ENCODE data around the gene UBE2QL1. TPM values are rescaled to one million over a fixed set of nuclear protein-coding genes. Genes with fewer than 3 reads are reported as not detected.

Gene UBE2QL1
- total RNA-seq, 1 donor from 2014 or later, result not detected

- DNase-seq (ENCODE audit: extremely low spot score, unreplicated experiment), result no peak
- Mint-ChIP-seq H3K27ac (ENCODE audit: unreplicated experiment) (no peak overlapping the region), H3K4me3 (ENCODE audit: unreplicated experiment) (no peak overlapping the region), H3K27me3 (ENCODE audit: unreplicated experiment) (peaks cover 9% of the 10 kb centered on the region), H3K9me3 (ENCODE audit: unreplicated experiment) (no peaks in the 10 kb centered on the region), H3K36me3 (ENCODE audit: unreplicated experiment) (no peaks in the 10 kb centered on the region), H3K4me1 (ENCODE audit: unreplicated experiment) (no peaks in the 10 kb centered on the region)
- TF ChIP-seq CTCF (IDR thresholded peaks at IDR 0.05), result no peak
These were observed 44.5 kb upstream of the UBE2QL1 start for GRCh38 chr5:6404129-6404528.

DNA sequence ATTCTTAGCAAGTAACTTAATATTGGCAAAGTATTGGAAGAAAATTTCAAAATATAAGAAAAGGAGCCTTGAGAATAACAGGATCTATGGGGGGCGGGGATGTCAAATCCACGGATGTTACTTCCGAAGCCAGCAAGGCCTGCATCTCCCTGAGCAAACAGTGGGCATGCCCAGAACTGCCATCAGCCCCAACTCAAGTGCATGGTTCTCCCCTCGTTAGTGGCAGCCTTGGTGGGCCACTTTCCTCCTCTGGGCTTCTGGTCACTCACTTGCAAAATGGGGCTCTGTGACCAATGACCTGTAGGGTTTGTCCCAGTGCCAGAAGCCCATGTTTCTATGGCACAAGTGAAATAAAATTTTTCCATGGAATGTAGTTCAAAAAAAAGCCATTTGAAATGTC lies 43.1 kb upstream of the UBE2QL1 start:
- Mint-ChIP-seq H3K36me3 (ENCODE audit: unreplicated experiment) (no peaks in the 10 kb centered on the region), H3K4me1 (ENCODE audit: unreplicated experiment) (no peaks in the 10 kb centered on the region), H3K27ac (ENCODE audit: unreplicated experiment) (no peak overlapping the region), H3K4me3 (ENCODE audit: unreplicated experiment) (no peak overlapping the region), H3K9me3 (ENCODE audit: unreplicated experiment) (no peaks in the 10 kb centered on the region), H3K27me3 (ENCODE audit: unreplicated experiment) (no peaks in the 10 kb centered on the region)
- no peak for TF ChIP-seq CTCF (IDR thresholded peaks at IDR 0.05)
- peak; percentile 56 for DNase-seq (ENCODE audit: extremely low spot score, unreplicated experiment)

GRCh38 chr5:6407558-6408259 lies 41.0 kb upstream of the UBE2QL1 start:
- Mint-ChIP-seq H3K4me3 (ENCODE audit: unreplicated experiment) (no peak overlapping the region), H3K9me3 (ENCODE audit: unreplicated experiment) (no peaks in the 10 kb centered on the region), H3K36me3 (ENCODE audit: unreplicated experiment) (no peaks in the 10 kb centered on the region), H3K27me3 (ENCODE audit: unreplicated experiment) (no peaks in the 10 kb centered on the region), H3K27ac (ENCODE audit: unreplicated experiment) (no peak overlapping the region), H3K4me1 (ENCODE audit: unreplicated experiment) (no peaks in the 10 kb centered on the region)
- no peak for DNase-seq (ENCODE audit: extremely low spot score, unreplicated experiment)
- TF ChIP-seq CTCF (IDR thresholded peaks at IDR 0.05), result no peak

GRCh38 chr5:6408260-6408596 lies 40.4 kb upstream of the UBE2QL1 start:
- no peak for DNase-seq (ENCODE audit: extremely low spot score, unreplicated experiment)
- Mint-ChIP-seq H3K4me3 (ENCODE audit: unreplicated experiment) (no peak overlapping the region), H3K36me3 (ENCODE audit: unreplicated experiment) (no peaks in the 10 kb centered on the region), H3K27ac (ENCODE audit: unreplicated experiment) (no peak overlapping the region), H3K4me1 (ENCODE audit: unreplicated experiment) (no peaks in the 10 kb centered on the region), H3K9me3 (ENCODE audit: unreplicated experiment) (no peaks in the 10 kb centered on the region), H3K27me3 (ENCODE audit: unreplicated experiment) (no peaks in the 10 kb centered on the region)
- no peak for TF ChIP-seq CTCF (IDR thresholded peaks at IDR 0.05)

GRCh38 chr5:6408627-6409446 lies 39.8 kb upstream of the UBE2QL1 start:
- Mint-ChIP-seq H3K36me3 (ENCODE audit: unreplicated experiment) (no peaks in the 10 kb centered on the region), H3K27ac (ENCODE audit: unreplicated experiment) (no peak overlapping the region), H3K9me3 (ENCODE audit: unreplicated experiment) (no peaks in the 10 kb centered on the region), H3K4me1 (ENCODE audit: unreplicated experiment) (no peaks in the 10 kb centered on the region), H3K27me3 (ENCODE audit: unreplicated experiment) (no peaks in the 10 kb centered on the region), H3K4me3 (ENCODE audit: unreplicated experiment) (no peak overlapping the region)
- no peak for TF ChIP-seq CTCF (IDR thresholded peaks at IDR 0.05)
- DNase-seq (ENCODE audit: extremely low spot score, unreplicated experiment), result no peak
